Right lobe of liver (tissue), 6 donors: ENCODE results near the gene ZNF467. TPM values are rescaled to one million over a fixed set of nuclear protein-coding genes. Genes with fewer than 3 reads are reported as not detected.
A peak's percentile ranks its signal among the peaks of the same experiment; 100 is the strongest.

Source experiments
- ATAC-seq, 4 donors: fragments of 200-7000 bp; cut with Tn5 transposase; one replicate each; pipeline ENCODE4 v1.9.1; 2020; ENCODE audit warnings: mild to moderate bottlenecking in 4 of 4, moderate library complexity in 4 of 4
- DNase-seq, 3 donors: peaks; one replicate each; pipeline ENCODE4 v3.0.0-alpha.2; 2020
- H3K27ac ChIP-seq, 3 donors: fragments of 200-600 bp; one replicate each; pipeline ENCODE4 v1.8.0; 2022
- H3K27me3 ChIP-seq, 2 donors: fragments of 200-600 bp; one replicate each; pipeline ENCODE4 v1.8.0; 2022
- H3K36me3 ChIP-seq, 4 donors: fragments of 200-600 bp; sonication (generic) in 1 of 4; one replicate each; pipeline versions ENCODE4 v1.5.1 to v1.8.0; 2017 to 2022; ENCODE audit warnings: control low read depth in 1 of 4
- H3K4me1 ChIP-seq, 4 donors: fragments of 200-600 bp; sonication (generic) in 1 of 4; one replicate each; pipeline versions ENCODE4 v1.5.1 to v1.8.0; 2017 to 2022; ENCODE audit warnings: control low read depth in 1 of 4
- H3K4me3 ChIP-seq, 3 donors: fragments of 200-600 bp; one replicate each; pipeline ENCODE4 v1.8.0; 2022
- H3K9me3 ChIP-seq, 4 donors: fragments of 200-600 bp; sonication (generic) in 1 of 4; one replicate each; pipeline versions ENCODE4 v1.5.1 to v1.8.0; 2017 to 2022; ENCODE audit warnings: control low read depth in 1 of 4
- CTCF ChIP-seq, 4 donors: fragments of 200-600 bp in 3 of 4; fragments of 450-650 bp in 1 of 4; IDR thresholded peaks; one replicate each; pipeline versions ENCODE4 v1.5.1 to v1.8.0; 2016 to 2022; ENCODE audit warnings: antibody characterized with exemption in 4 of 4, mild to moderate bottlenecking in 2 of 4
- POLR2A ChIP-seq: fragments of 450-650 bp; IDR thresholded peaks from one replicate; pipeline ENCODE4 v1.6.1; 2017; ENCODE audit warnings: antibody characterized with exemption, mild to moderate bottlenecking
- WGBS: methylation state at CpG from one replicate; pipeline ENCODE4 v1.1.6; 2018; ENCODE audit warnings: low coverage, low lambda C conversion rate; ENCODE audit not compliant: insufficient coverage; ENCODE audit errors: missing lambda C conversion rate; 5-methylcytosine and 5-hydroxymethylcytosine counted together
- intact Hi-C, 2 donors: fragments of 100-400 bp; cut with DNase I; formaldehyde crosslinking; loops; one replicate each; pipeline versions ENCODE4 v1.11.2 to v1.14.1; 2022
- total RNA-seq, 6 experiments: library from RNA; depleted of rRNA in 2 of 6; stranded (reverse); fragments of >200 nt in 2 of 6; fragmentation: NEBNext Ultra II Directional in 3 of 6; extraction: Animal tissue kit (Norgen Biotek cat#: 25700) in 3 of 6; gene quantifications; one replicate each; pipeline versions ENCODE4 v1.1.0 to v1.2.4, GENCODE V29; 2016 to 2023
- donor health status: DM: no; HTN: yes; CAD: no.
- donor health status: DM: no; HTN: no; CAD: no.
- donor health status: DM: no; HTN: no; CAD: no.
- donor health status: DM: no; HTN: yes; CAD: no.
- donor health status: DM: no; HTN: yes; CAD: no.

The ZNF467 gene
- total RNA-seq, 6 experiments from 2014 or later, result 3.6 to 14.6 (median 5.8) TPM

DNA sequence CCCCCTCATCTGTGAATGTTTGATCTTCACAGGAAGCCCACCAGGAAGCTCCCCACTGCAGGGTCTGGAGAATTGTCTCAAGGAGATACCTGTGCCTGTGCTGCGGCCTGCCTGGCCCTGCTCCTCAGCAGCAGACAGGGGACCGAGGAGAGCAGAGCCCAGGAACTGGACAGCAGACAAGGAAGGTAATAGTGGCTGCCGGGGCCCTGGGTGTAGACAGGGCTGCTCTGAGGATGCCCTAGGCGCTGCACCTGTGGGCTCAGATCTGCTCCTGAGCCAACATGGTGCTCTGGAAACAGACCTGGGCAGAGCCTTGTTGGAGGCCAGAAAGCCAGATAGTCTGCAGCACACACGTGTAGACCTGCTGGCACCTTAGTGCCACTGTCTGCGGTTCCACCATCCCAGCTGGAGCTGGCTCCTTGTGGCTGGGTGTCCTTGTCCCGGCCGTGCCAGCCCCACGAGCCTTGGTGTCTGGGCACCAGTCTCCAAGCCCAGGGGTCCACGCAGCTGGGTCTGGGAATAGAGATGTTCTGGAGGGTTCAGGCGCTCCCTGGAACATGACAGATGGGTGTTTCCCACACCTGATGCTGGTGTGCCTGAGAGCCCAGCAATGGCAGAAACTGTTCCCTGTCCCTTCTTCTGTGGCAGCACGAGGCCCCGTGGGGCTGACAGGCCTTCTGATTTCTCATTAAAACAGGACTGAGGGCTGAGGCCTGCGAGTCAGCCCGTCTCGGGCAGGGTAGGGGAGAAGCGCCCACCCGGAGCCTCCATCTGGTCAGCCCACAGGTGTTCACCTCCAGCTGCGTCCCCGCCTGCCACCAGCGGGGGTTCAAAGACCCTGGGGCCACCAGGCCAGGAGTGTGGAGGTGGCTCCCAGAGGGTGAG, 44.7 kb downstream of the ZNF467 start:
- H3K4me1 ChIP-seq, result no peaks in the 10 kb centered on the region
- intact Hi-C loops, result no loop called here
- DNase-seq (peak in 1 of 3 donors; percentile 53), ATAC-seq (no peak)
- no peak overlapping the region for H3K4me3 ChIP-seq
- WGBS, result no CpG with 5 or more reads among the region's 21 CpGs
- H3K27ac ChIP-seq, result no peak overlapping the region
- H3K27me3 ChIP-seq, result no peaks in the 10 kb centered on the region
- no peaks in the 10 kb centered on the region for H3K36me3 ChIP-seq
- H3K9me3 ChIP-seq, result no peaks in the 10 kb centered on the region
- no peak for TF ChIP-seq CTCF (IDR thresholded peaks at IDR 0.05)
- no peak for TF ChIP-seq POLR2A

DNA sequence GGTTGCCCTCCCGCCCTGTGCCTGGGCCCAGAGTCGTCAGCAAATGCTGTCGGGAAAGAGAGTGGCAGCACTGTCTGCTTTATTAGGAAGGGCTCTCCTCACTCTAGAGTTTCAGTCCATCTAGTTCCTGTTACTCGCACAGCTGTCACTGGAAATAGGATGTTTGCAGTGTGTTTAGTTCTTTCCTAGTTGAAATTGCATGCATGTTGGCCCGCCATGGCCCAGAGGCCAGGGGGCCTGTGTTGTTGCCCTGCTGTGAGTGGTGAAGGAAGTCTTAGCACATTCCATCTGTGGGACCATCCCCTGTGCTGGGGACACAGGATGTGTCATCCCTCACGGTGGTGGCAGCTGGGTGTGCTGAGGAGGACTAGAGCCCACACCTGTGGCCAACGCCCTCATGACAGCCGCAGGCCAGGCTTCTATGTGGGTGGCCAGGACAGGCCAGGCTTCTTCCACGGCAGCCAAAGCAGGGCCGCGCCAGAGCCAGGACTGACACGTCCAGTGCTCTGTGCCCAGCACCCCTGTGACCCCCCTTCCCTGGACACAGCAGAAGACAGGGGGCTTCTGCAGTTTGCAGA, 45.4 kb downstream of the ZNF467 start:
- WGBS, result 65% methylated on average over 4 of the region's 12 CpGs
- DNase-seq (peak in 1 of 3 donors; percentile 43), ATAC-seq (peak in 1 of 4 donors; percentile 44)
- TF ChIP-seq CTCF (IDR thresholded peaks at IDR 0.05) (no peak), POLR2A (no peak)
- no peaks in the 10 kb centered on the region for H3K27me3 ChIP-seq
- no peaks in the 10 kb centered on the region for H3K9me3 ChIP-seq
- H3K4me3 ChIP-seq, result no peak overlapping the region
- intact Hi-C loops, result no loop called here
- H3K27ac ChIP-seq, result no peak overlapping the region
- no peaks in the 10 kb centered on the region for H3K36me3 ChIP-seq
- H3K4me1 ChIP-seq, result no peaks in the 10 kb centered on the region

DNA sequence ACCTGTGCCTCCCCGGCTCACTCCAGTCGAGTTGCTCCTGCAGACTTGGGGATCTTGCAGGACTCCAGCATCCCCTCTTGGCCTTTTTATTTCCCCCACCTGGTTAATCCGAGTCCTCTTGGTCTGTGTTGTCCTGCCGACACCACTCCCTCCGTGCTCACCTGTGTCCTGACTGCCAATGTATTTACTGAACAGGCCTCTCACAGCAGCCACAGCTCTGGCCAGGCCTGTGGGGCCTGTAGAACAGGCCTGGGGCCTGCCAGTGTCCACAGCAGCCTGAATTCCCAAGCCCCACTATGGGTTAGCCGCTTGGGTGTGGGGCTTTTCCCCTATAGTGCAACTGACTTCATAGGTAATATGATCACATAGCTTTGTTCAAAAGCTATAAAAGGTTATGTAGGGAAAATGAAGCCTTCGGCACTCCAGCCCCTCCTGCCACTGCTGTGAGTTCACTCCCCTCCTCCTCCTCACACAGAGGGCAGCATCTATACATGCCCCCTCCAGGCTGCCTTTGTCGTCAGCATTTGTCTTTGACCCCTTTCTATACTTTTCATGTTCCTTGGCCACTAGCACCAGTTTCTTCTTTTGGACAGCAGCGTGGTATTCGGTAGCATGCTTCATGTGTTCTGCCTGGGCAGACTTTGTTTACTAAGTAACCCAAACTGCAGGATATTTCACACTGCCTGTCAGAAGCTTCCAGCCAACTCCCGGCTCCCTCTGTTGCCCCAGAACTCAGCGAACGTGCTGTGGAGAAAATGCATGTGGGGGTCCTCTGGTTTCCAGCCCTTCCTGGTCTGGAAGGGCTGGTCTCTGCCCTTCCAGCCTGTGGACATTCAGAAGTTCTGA, 46.1 kb downstream of the ZNF467 start:
- H3K4me3 ChIP-seq, result no peak overlapping the region
- TF ChIP-seq CTCF (IDR thresholded peaks at IDR 0.05), result no peak
- TF ChIP-seq POLR2A, result no peak
- ATAC-seq, result no peak
- H3K36me3 ChIP-seq, result no peaks in the 10 kb centered on the region
- no peak overlapping the region for H3K27ac ChIP-seq
- no peaks in the 10 kb centered on the region for H3K4me1 ChIP-seq
- H3K9me3 ChIP-seq, result no peaks in the 10 kb centered on the region
- DNase-seq, result peak in 1 of 3 donors; percentile 39
- H3K27me3 ChIP-seq, result no peaks in the 10 kb centered on the region
- 85% methylated on average over 9 of the region's 13 CpGs for WGBS
- intact Hi-C loops, result no loop called here

GRCh38 chr7:149725916-149726315, 47.5 kb downstream of the ZNF467 start:
- DNase-seq, result no peak
- intact Hi-C loops, result no loop called here
- Histone ChIP-seq H3K36me3 (no peaks in the 10 kb centered on the region), H3K9me3 (no peaks in the 10 kb centered on the region), H3K4me3 (no peak overlapping the region), H3K4me1 (peaks cover 0 to 2% (median under 1%) of the 10 kb centered on the region in 4 donors), H3K27me3 (no peaks in the 10 kb centered on the region), H3K27ac (no peak overlapping the region)
- no peak for ATAC-seq
- TF ChIP-seq CTCF (IDR thresholded peaks at IDR 0.05) (no peak), POLR2A (no peak)
- WGBS, result 20% methylated on average over 1 of the region's 6 CpGs
